NOMO-1 treated with dmso at 0.1 percent for 144 hours (cell line): ENCODE results near the gene FAM72C.
"Not testable (repeated sequence)": the region's sequence is repeated elsewhere in the genome, so short reads cannot be mapped to it uniquely, and the experiment has no call there.

Source experiments
- DNase-seq: peaks from one replicate; lab custom pipeline; 2025; ENCODE audit not compliant: unreplicated experiment; lab: John Stamatoyannopoulos, UW

The FAM72C gene

DNA sequence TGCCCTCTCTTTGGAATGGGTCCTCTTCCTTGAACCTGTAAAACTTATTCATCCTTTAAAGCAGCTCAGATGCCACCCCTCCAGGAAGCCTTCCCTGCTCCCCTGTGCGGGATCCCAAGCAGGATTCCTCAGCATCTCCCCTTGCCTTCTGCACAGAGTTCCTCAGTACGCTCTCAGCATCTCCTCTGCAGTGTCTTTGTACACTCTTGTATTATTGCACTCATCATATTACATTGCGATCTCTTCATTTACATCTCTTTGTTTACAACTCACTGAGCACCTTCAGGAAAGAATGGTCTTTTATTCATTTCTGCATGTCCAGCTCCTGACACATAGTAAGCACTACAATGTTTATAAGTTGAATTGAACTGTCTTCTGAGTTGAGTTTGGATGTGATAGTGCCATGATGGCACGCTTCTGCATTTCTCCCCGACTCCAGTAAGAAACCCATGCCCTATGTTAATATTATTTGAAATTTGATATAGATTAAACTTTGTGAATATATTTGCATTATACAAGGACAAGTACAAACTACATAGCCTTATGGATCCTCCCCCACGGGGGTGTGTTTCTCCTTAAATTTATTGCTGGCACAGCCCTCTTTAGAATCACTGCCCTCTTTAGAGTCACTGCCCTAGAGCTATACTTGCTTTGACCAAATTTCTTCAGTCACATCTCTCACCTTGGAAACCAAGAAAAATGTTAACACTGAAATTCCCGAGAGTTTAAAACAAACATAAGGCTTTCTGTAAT is 13.1 kb upstream of the FAM72C start:
- DNase-seq, result not testable (repeated sequence)

DNA sequence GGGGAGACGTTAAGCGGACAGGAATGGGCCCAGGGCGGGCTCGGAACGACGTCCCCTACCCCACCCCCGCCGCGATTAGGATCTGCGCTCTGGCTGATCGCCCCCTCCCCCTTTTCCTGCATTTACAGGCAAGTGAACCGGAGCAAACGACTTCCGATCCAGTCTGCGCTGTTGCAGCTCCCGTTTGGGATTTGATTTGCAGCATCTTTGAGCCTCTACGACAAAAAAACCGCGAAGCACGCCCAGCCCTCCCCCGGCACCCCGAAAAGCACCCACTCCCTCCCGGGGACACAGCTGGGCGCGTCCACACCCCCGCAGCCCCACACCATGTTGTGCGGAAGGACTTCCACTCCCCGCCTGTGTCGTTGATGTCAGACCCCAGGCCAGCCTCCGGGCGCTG is 2.6 kb upstream of the FAM72C start:
- DNase-seq, result not testable (repeated sequence)

DNA sequence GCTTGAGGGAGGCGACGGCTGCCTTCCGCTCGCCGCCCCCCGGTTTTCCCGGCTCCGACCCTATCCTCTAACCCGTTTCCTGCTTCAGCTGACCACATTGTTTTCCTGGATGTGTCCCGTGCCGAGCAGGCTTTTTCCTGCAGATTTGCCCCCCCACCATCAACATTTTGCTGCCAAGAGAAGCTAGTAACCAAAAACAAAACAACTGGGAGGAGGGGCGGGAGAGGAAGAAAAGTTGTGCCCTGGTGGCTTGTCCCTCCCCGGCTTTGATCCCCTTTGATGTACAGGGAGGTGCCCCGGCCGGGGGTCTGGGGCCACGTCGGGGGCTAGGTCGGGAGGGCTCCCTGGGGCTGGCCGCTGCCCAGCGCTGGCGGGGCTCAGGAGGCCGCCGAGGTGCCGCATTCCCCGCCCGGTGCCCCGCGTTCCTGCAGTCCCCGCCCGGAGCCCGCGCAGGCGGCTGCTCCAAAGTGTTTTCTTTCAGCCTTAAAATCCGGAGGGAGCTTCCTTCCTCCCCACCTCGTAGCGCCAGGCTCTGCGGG is 2.2 kb upstream of the FAM72C start:
- not testable (repeated sequence) for DNase-seq

DNA sequence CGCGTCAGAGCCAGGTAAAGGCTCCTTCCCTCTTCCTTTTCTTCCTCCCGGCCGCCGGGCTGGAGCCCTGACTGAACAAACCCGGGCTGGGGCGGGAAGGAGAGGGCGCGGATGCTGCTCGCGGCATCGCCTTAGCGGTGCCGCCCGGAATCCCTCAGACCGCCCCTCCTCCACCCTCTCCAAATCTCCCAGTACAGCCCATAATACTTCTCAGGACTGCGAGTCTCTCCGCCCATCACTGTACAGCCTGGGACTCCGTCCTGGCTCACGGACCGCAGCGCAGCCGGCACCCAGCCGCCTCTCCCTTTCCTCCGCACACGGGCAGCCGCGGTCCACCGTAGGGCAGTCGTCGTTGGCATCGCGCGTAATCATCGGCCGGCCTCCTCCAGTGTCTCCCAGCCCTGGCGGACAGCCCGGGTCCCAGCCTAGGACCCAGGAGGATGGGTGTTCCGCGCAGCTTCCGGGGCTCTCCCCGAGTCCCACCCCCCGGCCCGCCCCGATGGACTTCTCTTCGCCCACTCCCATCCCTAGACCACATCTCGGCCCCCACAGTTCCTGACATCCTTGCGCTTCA is 1.1 kb upstream of the FAM72C start:
- DNase-seq, result not testable (repeated sequence)

DNA sequence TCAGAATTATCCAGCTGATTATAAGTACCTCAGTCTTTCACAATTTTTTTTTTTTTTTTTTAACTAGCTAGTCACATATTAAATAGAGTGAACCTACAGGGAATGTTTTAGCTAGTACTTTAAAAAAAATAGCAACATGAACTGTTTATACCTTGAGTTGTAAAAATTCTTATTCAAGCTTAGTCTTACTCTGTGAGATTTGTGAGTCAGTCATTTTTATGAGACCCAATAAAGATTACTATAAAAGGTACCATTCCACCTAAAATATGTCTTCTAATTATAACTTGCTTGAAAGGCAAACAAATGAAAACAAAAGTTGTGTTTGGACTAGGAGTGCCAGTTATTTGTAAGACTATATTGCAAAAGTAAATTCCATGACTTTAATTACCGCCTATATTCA is 5.9 kb downstream of the FAM72C start:
- not testable (repeated sequence) for DNase-seq

DNA sequence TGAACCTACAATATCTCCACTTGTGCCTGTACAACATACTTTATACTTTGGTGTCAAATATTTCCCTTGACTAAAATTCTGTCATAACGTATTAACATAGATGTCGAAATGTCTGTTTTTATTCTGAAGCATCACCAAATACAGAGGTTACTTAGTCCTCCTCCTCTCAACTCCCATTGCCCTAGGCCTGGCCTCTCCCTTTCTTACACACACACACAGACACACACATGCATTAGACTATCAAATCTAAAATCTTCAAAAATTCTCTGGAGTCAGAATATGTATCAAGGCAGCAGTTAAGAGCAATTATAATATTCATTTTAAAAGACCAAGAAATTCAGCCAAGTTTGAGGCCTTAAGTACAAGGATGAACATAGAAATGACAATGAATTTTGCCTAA is 7.5 kb downstream of the FAM72C start:
- not testable (repeated sequence) for DNase-seq

DNA sequence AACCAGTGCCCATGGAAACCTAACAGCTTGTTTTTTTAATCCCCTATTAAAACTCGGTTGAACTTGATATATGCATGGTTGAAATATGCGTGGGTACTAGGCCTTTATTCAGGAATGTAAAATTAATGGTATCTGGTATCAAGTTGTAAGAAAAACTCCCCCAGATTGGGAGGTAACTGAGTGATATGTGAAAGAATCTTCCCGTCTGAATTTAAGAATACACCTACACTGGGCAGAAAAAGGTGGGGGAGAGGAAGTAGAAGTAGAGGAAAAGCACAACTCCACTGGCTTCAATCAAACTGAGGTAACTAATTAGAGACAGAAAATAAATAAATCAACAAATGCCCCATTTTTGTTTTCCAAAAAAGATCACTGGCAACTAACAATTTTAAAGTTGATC is 15.9 kb downstream of the FAM72C start:
- not testable (repeated sequence) for DNase-seq

DNA sequence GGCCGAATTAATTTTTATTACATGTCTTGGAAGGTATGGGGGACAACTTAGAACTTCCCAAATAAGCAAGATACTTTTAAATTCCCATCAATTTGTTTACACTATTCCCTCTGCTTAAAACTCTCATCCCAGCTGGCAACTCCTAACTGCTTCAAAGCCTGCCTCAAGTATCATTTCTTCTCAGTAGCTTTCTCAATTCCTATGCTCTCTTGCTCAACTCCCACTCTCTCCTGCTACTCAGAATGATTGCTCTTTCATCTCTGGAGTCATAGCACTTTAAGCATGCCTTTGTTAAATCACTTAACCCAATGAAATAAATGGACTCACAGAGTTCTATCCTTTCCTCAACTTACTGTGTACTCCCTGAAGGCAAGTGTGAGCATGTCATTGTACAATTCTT is 18.9 kb downstream of the FAM72C start:
- not testable (repeated sequence) for DNase-seq

DNA sequence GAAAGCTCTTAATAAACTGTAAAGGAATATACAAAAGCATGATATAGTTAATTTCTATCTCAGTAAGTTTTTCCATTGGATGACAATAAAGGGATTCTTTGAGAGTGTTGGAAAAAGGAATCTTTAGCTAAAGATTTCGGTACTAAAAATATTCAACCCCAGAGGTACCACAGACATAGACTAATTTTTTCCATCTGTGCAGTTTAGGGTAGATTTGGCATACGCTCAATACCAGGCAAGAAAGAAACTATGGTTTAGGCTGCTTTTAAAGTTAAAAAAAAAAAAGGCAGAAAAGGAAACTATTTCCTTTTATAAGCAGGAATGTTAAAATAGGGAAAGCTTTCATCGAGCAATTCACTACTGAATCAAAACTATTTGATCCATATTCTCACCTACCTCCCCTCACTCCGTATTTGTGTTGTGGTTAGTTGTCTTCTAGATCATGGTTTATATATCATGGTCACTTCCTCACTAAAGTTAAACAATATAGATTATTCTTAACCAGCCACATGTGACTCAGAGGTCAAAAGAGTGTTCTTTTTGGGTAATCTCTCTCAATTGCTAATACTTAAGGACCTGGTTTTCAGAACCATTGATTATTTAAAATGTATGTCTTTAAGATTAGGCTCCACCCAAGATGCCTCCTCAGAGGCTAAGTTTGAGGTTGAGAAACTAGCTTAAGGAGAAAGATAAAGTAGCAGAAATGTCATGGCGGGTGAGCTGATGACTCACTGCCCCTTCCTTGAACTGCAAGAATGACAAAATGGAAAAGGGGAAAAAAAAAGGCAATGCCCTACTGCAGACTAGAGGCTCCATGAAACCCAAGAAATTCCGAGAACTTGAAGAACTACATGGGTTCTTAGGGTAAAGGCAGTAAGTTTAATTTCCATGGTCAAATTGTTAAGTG is 20.0 kb downstream of the FAM72C start:
- not testable (repeated sequence) for DNase-seq

DNA sequence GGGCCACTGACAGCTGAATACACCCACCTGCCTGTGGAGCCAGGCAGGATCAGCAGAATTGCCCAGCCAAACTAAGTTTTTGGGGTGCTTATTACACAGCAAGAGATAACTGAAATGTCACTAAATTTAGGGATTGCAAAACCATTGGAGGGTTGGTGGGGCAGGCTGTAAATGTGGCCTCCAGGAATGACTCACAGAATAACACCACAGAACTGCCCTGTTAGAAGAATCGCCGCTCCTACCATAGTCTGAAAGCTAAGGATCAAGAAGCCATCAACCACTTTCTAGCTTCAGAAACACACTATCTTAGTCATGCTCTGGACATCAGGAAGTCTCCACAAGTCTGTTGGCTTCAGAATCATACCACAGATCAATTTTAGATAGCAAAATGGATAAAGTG is 24.0 kb downstream of the FAM72C start:
- DNase-seq, result not testable (repeated sequence)

DNA sequence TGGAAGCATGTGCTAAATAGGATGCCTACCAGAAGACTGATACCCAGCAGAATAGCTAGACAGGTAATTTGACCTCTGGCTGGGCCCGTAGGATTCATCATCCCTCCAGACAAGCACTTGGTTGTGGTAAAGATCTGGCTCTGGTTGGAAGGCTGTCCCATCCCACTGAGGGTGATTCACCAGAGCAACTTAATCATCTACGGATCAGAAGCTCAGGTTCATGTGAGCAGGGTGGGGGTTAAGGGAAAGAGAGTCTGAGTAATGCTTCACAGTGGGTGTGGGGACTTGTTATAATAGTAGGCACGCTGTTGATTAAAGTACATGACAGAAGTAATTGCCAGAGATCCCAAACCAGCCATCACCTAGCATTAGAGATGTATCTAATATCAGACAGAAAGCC is 26.5 kb downstream of the FAM72C start:
- not testable (repeated sequence) for DNase-seq

DNA sequence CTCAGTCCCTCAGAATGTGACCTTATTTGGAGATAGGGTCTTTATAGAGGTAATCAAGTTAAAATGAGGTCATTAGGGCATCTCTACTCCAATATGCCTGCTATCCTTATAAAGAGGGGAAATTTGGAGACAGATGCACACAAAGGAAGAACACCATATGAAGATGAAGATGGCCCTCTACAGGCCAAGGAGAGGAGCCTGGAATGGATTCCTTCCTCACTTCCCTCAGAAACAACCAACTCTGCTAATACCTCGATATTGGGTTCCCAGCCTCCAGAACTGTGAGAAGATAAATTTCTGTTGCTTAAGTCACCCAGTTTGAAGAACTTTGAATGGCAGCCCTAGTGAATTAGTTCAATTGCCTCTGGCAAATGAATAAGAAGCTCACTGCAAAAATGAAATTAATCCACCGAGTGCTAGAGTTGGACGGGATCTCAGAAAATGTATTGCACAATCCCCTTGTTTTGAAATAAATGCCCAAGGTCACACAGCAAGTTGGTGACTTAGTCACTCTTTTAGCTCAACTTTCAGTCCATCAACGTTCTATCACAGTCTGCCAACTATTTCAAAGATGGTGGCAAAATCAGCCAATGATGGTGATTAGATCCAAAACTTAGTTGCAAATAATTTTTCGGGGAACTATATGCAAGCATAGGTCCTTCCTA is 27.1 kb downstream of the FAM72C start:
- DNase-seq, result not testable (repeated sequence)

DNA sequence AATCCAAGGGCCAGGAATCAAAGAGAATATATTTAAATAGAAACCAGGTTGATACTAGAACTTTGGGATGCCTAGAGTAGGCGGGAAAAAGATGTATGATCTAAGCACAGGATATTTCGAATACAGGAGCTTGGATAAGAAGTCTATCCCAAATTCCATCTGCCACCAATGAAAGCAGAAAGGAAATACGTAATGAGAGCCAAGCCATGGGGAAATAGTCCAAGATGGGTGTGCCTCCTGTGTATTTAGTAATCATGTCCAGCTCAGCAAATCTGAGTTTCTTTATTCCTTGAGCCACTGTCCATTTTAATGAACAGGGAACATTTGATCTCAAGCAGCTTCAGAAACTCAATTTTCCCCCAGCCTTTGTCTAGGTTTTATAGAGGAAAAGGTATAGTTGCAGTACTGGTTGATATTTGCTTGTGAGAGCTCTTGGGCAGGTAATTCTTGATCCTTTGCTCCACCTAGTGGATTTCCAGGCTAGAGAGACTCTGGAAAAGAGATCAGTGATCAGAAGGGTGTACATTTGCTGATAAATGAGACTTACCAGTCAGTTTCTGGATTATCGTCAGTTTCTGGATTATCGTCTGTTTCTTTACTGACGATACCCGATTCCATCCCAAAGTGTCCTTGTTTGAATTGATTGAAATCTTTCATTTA is 28.3 kb downstream of the FAM72C start:
- not testable (repeated sequence) for DNase-seq

DNA sequence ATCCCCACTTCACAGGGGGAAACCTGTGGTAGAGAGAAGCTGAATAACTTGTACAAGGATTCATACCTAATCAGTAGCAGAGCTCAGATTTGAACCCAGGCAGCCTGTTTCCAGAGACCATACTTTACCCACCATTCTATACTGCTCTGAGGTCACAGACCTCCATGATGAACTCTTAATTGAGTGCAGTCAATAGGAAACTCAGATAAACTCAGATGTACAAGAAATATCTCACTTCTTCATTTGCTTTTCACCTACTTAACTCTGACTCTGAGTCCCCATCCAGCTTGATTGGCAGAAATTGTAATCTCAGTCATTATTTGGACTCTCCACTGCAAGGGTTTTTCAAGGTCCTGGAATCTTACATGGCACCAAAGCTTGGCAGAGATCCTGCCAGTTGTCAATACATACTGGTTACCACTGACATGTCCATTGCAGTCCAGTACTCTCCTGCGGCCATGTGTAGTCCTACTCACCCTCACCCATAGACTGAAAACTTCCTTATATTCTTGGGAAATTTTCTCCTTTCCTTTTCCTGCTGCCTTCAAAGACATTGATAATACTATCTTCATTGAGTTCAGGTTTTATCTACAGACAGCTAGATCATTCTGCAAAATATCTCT is 29.4 kb downstream of the FAM72C start:
- DNase-seq, result not testable (repeated sequence)

DNA sequence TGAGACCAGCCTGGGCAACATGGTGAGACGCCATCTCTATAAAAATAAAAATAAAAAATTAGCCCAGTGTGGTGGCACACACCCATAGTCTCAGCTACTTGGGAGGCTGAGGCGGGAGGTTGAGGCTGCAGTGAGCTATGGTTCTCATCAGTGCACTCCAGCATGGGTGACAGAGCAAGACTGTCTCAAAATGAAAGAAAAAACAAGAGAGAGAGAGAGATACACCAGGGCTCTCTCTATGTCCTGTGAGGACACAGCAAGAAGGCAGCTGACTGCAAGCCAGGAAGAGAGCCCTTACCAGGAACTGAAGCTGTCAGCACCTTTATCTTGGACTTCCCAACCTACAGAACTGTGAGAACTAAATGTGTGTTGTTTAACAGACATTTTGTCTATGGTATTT is 32.1 kb downstream of the FAM72C start:
- DNase-seq, result not testable (repeated sequence)

DNA sequence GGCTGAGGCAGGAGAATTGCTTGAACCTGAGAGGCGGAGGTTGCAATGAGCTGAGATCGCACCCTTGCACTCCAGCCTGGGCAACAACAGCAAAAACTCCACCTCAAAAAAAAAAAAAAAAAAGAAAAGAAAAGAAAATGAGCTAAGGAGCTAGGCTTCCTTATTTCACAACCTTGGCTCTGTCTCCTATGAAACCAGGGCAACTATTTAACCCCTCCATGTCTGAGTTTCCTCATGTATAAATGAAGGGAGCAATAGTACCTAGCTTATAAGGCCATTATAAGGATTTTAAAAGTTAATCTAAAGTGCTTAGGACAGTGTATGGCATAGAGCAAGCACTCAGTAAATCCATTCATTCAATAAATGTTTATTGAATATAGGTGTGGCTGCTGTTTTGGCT is 32.9 kb downstream of the FAM72C start:
- not testable (repeated sequence) for DNase-seq

DNA sequence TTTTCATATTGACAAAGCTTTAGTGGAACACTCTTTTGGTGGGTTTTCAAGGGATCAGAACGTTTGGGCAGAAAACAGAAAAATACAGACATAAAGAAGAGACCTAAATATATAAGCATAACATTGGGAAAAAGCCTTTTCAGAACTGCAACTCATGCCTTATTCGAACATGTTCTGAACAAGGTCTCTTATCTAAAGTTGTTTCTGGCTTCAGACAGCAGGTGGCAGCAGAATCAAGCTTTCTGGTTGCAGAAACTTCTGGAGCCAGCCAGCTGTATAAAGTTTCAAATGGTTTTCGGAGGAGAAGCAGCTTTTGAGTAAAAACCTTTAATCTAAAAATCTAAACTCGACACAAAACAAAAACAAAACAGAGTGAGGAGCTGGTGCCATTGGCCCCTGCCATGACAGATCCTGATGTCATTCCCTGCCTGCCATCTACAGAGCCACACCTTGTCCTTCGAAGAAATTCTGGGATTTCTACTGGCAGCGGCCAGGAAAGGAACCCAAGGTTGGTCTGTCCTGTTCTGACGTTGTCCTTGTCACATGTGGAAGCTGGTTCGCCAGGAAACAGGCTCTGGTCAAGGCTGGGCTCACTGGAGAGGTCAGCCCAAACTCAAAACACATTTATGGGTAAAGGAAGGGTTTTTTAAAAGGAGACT is 35.2 kb downstream of the FAM72C start:
- not testable (repeated sequence) for DNase-seq

DNA sequence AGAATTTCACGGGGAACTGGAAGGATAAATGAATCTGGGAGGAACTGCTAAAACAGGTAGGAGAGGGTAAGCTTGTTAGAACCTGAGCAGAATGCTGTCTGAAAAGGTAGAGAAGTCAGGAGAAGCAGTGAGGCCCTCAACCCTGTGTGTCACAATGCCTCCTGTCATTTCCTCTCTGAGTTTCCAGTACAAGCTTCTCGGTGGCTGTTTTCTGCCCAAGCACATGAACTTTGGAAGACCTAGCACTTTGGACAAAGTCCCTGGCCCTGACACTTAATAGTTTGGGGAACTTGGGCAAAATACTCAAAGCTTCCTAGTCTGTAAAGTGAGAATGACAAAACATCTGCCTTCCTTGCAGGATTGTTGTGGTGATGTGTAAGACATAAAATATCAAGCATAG is 52.7 kb downstream of the FAM72C start:
- not testable (repeated sequence) for DNase-seq

DNA sequence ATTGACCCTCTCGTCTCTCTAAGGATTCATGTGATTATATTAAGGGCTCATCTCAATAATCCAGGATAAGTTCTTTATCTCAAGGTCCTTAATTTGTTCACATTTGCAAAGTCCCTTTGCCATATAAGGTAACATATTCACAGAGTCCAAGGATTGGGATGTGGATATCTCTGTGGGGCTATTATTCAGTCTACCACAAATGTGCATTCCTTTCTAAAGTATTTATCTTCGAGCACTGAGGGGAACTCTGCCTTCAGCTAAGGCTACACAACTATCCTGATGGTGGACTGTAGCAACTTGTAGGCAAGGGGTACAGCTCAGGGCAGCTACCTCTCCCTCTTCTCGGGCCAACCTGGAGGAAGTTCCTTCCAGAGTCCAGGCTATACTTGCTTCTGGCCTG is 53.2 kb downstream of the FAM72C start:
- not testable (repeated sequence) for DNase-seq
